ENCODE data around the gene TSPYL4.

Gene TSPYL4

DNA sequence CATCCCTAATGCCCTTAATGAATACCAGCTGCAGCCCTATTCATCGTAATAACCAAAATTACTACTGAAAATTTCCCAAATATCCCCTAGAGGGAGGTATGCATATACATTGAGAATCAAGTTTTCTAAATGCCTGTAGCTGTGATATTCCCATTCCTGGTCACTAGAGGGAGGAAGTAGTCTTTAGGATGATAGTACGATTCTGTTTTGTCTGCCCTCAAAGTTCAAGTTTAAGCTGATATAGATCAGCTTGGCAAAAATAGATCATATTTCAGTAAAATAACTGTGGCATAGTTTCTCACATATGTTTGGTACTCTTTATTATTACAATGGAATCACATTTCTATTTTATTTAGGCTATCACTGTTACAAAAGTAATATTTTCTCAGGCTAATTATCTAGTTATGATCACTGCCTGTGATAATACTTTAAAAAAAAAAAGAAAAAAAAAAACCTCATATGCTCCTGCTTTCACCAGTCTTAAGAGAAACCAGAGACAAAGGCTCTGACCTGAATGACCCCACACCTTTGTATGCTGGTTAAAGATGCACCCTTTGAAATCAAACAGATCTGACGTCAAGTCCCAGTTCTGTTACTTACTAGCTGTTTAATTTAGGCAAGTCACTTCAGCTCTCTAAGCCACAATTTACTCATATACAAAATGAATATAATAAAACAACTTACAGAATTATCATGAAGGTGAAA is 14.9 kb upstream of the TSPYL4 start:
- DNase-seq = peak; percentile 81

DNA sequence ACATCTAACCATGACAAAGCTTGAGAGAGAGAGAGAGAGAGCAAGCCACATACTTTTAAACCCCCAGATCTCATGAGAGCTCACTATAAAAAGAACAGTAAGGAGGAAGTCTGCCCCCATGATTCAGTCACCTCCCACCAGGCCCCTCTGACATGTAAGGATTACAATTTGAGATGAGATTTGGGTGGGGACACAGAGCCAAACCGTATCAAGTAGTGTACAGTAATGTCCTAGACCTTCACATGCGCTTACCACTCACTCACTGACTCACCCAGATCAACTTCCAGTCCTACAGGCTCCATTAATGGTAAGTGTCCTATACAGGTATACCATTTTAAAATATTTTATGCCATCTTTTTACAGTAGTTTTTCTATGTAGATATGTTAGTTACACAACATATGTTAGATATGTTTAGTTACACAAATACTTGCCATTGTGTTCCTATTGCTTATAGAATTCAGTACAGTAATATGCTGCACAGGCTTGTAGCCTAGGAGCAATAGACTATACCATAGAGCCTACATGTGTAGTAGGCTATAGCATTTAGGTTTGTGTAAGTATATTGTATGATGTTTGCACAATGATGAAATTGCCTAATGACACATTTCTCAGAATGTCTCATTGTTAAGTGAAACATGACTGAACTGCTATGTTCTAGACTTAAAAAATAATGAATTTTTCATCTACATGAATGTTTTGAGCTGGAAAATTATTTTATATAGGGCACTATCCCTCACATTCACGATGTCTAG is 14.1 kb upstream of the TSPYL4 start:
- no peak for DNase-seq

DNA sequence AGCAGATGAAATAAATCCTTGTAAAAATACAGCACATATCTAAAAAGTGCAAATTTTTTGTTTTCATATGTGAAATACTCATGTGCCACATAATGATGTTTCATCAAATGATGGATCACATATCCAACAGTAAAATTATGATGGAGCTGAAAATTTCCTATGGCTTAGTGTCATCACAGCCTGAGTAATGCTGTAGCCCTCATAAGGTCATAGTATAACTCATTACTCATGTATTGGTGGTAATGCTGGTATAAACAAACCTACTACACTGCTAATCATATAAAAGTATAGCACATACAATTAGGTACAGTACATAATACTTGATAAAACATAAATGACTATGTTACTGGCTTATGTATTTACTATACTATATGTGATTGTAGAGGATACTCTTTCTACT is 12.9 kb upstream of the TSPYL4 start:
- no peak for DNase-seq

DNA sequence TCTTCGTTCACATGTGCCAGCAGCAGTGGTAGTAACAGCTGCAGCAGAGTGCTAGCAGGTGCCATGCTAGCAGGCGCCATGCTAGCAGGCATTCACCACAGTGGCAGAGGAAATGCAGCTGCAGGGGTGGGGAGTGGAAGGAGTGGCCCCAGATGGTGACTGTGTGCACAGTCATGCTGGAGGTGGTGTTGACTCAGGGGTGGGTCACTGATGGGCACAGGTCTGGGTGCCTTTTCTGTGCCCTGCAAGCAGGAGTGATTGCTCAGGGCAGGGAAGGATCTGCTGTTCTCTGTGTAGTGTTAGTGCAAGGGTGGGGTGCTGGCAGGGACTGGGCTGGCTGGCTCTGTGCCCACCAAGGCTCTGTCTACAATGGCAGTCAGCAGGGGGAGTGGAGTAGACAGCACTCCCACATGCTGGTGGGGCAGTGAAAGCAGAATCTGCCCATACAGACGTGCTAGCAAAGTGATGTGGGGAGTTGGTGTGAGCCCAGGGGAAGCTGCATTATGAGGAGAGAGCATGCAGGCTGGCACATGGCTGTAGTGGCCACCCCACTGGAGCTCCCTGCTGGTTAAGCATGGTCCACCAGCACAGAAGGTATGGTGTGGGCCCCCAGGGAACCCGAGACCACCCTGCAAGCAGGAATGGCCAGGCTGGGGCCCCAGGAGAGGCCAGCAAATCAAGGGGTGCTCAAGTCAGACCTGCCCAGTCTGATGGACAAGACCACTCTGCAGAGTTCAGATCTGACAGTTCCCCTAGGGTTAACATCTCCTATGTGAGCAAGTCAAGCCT is 11.4 kb upstream of the TSPYL4 start:
- no peak for DNase-seq

DNA sequence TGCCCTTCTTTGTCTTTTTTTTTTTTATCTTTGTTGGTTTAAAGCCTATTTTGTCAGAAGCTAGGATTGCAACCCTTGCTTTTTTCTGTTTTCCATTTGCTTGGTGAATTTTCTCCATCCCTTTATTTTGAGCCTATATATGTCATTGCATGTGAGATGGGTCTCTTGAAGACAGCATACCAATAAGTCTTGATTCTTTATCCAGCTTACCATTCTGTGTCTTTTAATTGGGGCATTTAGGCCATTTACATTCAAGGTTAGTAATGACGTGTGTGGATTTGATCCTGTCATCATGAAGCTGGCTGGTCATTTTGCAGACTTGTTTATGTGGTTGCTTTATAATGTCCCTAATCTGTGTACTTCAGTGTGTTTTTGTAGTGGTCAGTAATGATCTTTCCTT is 9.5 kb upstream of the TSPYL4 start:
- no peak for DNase-seq

DNA sequence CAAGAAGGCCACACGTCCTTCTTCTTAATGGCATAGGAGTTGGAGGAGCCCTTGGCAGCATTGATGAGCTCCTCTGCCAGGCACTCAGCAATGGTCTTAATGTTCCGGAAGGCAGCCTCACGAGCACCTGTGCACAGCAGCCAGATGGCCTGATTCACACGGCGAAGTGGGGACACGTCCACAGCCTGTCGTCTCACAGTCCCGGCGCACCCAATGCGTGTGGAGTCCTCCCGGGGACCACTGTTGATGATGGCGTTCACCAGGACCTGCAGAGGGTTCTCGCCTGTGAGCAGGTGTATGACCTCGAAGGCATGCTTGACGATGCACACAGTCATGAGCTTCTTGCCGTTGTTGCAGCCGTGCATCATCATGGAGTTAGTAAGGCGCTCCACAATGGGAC is 4.6 kb upstream of the TSPYL4 start:
- DNase-seq = no peak

DNA sequence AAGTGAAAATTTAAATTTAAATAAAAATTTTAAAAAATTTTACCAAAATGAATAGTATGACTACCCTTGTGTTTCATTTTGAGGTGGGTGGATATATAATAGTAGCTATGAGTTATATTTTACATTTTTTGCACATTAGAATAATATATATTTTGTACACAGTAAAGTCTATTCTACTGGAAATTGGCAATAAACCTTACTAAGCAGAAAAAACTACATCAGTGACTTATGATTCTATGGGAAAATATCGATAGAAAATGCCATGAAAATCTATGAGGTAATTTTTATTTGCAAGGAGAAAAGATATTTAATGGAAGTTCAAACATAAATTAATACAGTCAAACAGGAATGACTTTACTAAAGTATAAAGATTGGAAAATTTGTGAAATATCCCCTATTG is 2.8 kb upstream of the TSPYL4 start:
- no peak for DNase-seq

DNA sequence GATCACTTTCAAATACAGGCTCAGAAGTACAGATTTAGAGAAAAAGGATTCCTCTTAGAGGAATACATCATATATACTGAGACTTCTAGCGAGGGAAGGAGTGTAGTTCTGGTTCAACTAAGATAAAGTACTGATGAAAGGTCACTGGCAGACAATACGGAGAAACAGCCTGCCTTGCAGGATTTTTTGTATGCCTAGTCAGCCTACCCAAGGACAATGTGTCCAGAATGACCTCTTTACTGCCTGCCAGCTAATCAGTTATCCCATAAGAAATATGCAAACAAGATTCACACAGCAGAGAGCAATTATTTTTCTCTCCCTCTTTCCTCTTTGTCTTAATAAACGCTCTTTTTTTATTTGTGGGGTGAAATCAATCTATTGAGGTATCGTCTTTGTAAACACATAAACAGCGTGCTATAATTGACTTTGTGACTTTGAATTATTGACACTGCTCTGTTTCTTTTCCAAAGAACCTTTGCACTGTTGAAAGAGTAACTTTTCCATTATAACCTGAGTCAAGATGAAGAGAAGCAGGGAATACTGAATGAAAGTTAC is 1.4 kb upstream of the TSPYL4 start:
- no peak for DNase-seq

DNA sequence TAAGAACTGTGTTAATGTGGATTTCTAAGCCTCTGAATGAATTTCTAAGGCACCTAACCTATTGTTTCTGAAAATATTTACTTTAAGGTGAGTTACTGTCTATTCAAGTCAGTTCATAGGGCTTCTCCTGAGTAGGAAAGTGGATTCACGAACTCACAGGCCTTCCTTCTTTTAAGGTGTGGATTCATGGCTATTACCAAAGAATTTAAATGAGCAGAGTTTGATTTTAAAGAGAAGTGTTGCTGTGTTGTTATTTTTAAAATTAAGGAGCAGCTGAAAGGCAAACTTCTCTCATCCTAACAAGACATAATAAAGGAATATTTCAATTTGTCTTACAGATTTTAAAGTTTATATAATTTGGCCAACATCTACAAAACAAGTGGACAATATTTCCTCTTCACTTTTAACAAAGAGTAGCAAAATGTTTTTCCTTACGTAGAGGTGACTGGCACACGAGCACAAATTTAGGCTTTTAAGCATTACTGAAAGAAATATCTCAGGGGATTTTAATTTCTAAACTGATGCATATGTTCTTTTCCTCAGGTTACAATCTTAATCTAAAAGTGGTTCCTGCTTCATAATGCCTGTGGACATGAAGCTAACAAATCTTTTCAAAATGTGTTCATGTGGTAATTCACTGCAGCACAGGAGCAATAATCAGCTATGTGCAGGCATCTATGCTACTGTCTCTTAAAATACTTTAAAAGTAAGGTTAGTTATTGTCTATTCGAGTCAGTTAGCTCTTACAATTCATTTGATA is 602 bp upstream of the TSPYL4 start:
- DNase-seq = no peak

DNA sequence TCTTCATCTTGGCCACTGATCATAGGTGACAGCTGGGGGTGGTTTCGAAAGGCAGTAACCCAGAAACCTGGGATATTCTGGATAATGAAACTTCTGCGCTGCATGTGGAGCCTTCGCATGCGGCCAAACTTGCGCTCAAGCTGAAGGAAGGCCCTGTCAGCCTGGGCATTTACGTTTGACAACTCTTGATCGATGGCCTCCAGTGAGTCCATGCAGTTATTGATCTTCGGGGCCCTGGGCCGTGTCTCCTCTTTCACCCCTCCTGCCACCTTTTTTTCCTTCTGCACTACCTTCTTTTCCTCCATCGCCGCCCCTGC is 729 bp downstream of the TSPYL4 start:
- DNase-seq = no peak

DNA sequence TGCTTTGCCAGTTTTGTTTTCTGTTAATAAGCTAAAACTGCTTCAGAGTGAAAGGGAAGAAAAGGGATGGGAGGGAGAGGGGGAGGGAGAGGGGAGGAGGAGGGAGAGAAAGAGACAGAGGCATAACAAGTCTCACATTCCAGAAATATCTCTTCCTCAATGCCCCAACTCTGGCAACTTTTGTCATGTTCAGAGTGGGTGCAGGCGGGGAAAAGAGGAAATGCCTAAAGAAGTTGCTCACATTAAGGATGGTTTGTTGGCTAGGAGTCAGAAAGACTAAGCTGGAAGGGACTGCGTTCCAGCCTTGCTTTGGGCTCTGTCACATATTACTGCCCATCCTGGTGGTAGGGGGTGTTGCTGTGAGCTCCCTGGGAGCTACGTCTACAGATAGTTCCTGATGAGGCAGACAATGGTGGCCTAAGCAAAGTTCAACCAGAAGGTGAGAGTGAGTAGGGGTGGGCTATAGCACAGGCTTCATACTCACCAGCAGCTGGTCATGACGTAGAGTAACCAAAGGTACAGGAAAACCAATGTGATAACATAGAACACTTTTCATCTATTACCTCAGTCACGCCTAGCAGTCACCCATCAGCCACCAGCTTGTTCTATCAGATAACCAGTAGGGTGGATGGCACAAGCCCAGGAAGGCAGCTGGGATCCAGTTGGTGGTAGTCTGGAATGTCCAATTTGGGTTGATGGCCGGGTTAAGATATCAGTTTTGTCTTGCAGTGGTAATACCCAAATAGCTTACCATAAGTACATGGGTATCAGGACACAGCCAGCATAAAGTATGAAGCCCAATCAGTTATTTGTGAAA is 2.1 kb downstream of the TSPYL4 start:
- no peak for DNase-seq

DNA sequence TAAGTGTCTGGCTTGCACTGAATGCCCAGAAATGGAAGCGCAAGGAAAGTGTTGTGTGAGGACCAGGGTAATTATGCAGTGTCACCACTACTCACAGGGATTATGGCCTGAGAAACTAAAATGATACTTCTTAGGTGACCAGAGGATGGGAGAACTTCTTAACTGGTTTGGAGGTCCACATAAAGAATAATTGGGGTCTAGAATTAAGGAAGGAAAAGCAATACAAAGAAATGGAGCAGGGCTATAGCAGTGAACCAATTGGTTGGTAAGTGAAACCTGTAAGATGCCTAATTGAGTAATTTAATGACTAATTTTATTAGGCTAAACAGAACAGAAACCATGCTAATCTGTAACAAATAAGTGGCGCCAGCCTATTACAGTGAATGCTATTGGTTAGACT is 5.3 kb downstream of the TSPYL4 start:
- DNase-seq = no peak

DNA sequence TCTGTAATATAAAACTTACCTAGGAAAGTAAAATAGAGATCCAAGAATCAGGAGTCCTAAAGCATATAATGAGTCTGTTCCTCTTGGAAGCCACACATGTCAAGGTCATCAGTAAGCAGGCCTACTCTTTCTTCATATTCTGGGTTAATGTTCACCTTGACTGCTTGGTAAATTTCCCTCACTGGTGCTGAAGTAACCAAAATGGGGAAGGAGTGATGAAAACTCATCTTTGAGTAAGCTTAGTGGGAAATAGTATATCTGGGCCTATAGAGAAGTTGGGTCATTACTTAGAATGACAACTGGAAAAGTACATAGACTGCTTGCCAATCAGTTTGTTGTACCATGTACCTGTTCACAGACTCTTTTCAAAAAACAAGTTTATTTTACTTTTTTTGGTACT is 6.6 kb downstream of the TSPYL4 start:
- DNase-seq = no peak

DNA sequence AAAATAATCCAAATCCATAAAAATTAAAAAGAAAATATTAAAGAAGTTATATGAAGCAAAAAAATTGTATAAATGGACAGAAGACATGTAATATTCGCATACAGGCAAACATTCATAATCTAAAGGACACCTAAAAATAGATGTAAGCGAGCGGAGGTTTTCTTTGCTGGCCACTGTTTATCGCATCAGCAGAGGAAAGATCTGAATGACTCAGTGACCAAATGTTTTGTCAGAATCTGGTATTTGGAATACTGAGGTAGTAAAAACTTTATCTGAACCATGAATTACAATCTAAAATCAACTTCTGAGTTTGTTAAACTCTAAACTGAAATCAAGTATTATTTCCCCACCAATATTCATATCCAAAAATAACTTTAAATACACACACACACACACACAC is 7.8 kb downstream of the TSPYL4 start:
- DNase-seq = no peak

DNA sequence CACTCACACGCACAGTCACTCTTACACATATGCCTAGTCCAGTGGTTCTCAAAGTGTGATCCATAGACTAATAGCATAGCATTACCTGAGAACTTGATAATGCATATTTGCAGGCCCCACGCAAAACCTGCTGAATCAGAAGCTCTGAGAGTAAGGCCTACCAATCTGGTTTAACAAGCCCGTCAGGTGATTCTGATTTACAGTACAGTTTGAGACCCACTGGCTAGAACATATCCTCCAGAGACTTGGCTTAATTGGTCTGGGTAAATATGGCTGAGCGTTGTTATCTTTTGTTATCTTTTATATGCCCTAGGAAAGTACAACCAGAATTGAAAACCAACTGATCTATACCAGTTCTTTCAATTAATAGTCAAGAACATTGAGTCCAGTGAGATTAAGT is 9.6 kb downstream of the TSPYL4 start:
- DNase-seq = peak; percentile 45

DNA sequence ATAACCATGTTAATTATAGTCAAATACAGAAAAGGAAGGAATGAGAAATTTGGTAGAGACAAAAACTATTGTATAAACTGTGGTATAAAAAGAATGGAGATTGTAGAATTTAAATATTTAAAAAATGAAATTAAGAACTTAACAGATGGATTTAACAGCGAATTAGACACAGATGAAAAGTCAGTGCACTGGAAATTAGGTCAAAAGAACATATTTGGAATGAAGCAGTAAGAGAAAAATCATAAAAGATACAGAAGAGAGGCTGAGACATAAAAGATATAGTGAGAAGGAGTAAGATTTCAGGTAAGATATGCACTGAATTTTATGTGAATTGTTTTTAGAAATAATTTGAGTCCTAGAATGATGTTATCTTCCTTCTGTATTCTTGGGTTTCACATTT is 14.0 kb downstream of the TSPYL4 start:
- DNase-seq = no peak

DNA sequence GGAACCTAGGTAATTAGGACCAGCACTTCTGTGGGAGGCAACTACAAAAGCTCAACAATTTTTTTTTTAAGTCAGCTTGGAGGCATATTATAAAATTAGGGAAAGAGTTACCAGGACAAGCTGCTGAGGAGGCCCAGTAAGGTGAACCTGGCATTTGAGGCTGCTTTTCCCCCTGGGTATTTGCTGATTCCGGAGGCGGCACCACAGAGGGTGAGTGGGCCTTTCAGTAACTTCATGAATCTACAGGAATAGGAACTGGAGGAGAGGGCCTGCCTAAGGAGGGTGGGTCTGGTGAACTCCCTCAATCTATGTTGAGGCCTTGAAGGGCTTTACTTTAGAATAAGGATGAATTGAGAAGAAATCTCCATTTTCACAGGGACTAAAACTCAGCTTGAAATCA is 14.6 kb downstream of the TSPYL4 start:
- DNase-seq = no peak

DNA sequence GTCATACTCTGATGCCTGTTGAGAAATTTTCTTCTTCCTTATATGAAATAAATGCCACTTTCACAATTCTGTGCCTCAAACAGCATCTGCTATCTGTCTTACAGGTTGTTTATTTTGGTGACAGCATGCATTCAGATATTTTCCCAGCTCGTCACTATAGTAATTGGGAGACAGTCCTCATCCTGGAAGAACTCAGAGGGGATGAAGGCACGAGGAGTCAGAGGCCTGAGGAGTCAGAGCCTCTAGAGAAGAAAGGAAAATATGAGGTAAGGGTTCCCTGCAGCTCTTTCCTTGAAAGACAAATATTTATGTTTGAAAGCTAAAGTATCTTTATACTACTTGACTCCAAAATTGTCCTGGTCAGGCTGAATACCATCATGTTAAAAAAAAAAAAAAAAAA is 15.8 kb downstream of the TSPYL4 start:
- no peak for DNase-seq

DNA sequence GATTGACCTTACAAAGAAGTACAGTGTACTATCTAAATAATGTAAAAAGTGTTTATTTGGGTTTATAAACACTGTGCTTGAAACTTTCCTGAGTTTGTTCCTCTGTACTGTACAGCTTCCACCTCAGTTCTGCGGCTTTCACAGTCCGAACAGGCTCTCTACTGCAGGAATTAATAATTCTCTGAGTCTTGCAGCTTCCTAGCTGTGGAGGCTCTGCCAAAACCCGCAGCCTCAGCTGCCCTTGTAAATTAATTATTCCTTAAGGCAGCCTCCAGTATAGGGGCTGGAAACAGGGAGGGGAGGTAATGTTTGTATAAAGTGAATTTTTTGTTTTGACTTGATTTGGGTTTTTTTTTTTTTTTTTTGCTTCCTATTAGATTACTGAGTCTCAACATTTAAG is 19.2 kb downstream of the TSPYL4 start:
- DNase-seq = no peak

DNA sequence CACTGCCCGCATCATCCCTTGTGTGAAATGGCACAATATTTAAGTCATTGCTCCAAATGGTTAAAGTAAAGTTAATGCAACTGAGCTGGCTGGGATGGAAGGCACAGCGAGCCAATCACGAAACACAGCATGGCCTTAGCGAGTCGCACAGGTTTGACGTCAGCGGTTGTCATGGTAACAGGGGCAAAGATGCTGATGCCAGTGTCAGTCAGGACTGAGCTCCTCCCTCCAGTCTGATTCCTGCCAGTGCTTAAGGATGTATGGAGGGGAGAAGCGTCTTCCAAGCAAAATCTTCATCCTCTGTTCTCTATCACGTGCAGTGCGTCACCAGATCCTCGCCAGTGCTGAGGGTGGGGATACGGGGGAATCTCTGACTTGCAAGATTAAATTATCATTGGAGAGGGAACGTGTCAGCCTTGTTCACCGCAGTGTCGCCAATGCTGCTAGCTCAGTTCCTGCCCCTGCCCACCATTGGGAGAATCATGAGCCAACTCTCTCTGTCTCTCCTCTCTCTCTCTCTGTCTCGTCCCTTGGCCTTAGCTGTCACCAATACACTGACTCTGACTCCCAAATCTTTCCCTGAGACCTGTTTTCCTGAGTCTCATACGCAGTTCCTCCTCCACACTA is 24.5 kb downstream of the TSPYL4 start:
- peak; percentile 52 for DNase-seq

DNA sequence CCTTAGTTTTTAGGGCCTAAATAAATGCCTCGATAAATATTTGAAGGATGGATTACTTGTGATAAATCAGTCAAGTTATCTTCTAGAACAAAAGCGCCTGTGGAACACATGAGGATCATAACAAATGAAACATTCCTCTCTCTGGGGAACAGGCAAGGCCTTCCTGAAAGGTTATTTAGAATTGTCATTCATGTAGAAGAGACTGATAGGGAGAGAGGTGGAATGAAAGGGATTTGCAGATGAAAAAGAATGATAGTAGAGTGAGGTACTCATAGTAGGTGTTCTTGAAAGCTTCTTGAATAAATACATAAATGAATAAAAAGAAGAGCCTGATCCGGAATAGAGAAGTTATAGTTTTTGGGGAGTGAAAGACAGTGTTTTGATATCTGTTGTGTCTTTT is 30.5 kb downstream of the TSPYL4 start:
- DNase-seq = no peak

DNA sequence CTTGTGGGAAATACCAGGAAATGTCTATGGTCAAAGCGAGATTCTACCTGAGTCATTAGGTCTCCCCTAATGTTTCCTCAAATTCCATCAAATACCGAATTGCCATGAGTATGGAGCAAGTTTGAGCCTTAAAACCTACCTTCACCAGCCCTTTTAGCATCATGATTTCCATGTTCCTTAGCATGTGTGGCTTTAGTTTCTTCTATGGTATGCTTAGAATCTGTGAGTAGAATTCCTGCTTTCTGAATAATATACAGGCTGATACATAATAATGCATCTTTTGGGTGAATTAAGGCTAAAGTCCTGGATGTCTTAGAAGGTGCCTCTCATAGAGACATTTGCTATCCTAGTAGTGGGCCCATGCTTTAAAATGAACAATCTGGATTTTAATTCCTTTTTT is 32.0 kb downstream of the TSPYL4 start:
- no peak for DNase-seq
